Measurements from ENCODE around the gene CD209.

DNA sequence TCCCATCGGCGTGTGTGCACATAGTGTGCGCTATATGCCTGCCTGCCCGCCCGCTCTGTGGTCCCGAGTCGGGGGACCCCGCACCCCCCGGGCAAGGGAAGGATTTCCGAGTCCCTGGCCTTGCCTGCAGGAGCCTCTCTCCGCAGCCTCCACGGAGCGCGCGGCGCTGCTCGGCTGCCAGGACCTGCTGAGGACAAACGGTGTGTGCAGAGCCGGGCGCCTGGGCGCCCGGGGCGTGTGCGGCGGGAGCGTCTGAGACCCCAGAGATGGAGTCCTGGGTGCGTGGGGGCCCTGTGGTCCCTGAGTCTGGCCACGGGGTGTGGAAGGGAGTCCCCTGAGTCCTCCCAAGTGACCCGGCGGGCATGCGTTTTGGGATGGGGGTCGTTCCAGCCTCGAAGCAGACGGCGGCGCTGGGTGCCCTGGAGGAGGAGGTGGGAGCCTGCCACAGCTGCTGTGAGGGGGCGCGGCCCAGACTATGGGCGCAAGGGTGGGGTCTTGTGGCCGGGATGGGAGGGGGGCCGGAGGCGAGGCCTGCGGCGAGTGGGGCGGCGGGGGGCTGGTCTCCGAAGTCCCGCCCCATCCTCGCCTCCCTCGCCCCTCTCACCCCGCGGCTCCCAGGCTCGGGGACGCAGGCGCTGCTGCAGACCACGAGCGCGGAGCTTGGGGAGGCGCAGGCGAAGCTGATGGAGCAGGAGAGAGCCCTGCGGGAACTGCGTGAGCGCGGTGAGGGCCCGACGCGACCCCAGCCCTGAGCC lies 41.0 kb upstream of the CD209 start:
- TF ChIP-seq EP300 (IDR thresholded peaks at IDR 0.05; ENCODE audit: borderline replicate concordance) = no peak
- no peak for TF ChIP-seq TAF1 (IDR thresholded peaks at IDR 0.05; ENCODE audit: low read depth)

All from Ishikawa (cell line).